ENCODE results near the gene RHBDF1. TPM values are rescaled to one million over a fixed set of nuclear protein-coding genes. Genes with fewer than 3 reads are reported as not detected.
A peak's percentile ranks its signal among the peaks of the same experiment; 100 is the strongest.

RHBDF1 gene
- total and polyA plus RNA-seq, 3 experiments from 2014 or later, result 0.53 to 0.59 TPM; not detected in 1

- H3K36me3 Mint-ChIP-seq, result peaks cover 0 to 42% (median 4%) of the 10 kb centered on the region in 3 donors
- H3K4me1 Mint-ChIP-seq, result peaks cover 3 to 11% (median 6%) of the 10 kb centered on the region in 3 donors
- H3K36me3 ChIP-seq (ENCODE audit: insufficient read depth, low read length), result peaks cover 4% of the 10 kb centered on the region
- no peak for DNase-seq
- H3K9me3 ChIP-seq (ENCODE audit: low read length), result no peaks in the 10 kb centered on the region
- POLR2A ChIA-PET, result no interaction called here
- H3K9me3 Mint-ChIP-seq, result no peaks in the 10 kb centered on the region
- no peaks in the 10 kb centered on the region for H3K4me1 ChIP-seq (ENCODE audit: insufficient read depth, low read length)
- no peaks in the 10 kb centered on the region for H3K27me3 Mint-ChIP-seq
- CTCF ChIA-PET, result no interaction called here
- no peak overlapping the region for H3K4me3 Mint-ChIP-seq
- no peak overlapping the region for H3K4me3 ChIP-seq (ENCODE audit: low read length)
- no peaks in the 10 kb centered on the region for H3K27me3 ChIP-seq (ENCODE audit: insufficient read depth, low read length, poor library complexity, severe bottlenecking)
- H3K27ac Mint-ChIP-seq, result no peak overlapping the region
- no peak overlapping the region for H3K27ac ChIP-seq (ENCODE audit: low read depth, low read length)
These were observed 29.2 kb upstream of the RHBDF1 start for GRCh38 chr16:101586-101985.

- Histone ChIP-seq H3K27ac (ENCODE audit: low read depth, low read length) (no peak overlapping the region), H3K27me3 (ENCODE audit: insufficient read depth, low read length, poor library complexity, severe bottlenecking) (no peaks in the 10 kb centered on the region), H3K36me3 (ENCODE audit: insufficient read depth, low read length) (peaks cover 4% of the 10 kb centered on the region), H3K4me1 (ENCODE audit: insufficient read depth, low read length) (no peaks in the 10 kb centered on the region), H3K4me3 (ENCODE audit: low read length) (no peak overlapping the region), H3K9me3 (ENCODE audit: low read length) (no peaks in the 10 kb centered on the region)
- no peaks in the 10 kb centered on the region for H3K27me3 Mint-ChIP-seq
- CTCF ChIA-PET, result interaction anchor here (0.9 kb wide), 1 partner anchor 35 kb away, joined by 3 read pairs; no protein-coding TSS in a partner anchor
- peaks cover 3 to 11% (median 7%) of the 10 kb centered on the region in 3 donors for H3K4me1 Mint-ChIP-seq
- H3K9me3 Mint-ChIP-seq, result no peaks in the 10 kb centered on the region
- DNase-seq, result no peak
- H3K36me3 Mint-ChIP-seq, result peaks cover 0 to 41% (median 4%) of the 10 kb centered on the region in 3 donors
- no peak overlapping the region for H3K4me3 Mint-ChIP-seq
- POLR2A ChIA-PET, result no interaction called here
- H3K27ac Mint-ChIP-seq, result no peak overlapping the region
These were observed 28.6 kb upstream of the RHBDF1 start for GRCh38 chr16:100989-101388.

GRCh38 chr16:97822-98221, 25.4 kb upstream of the RHBDF1 start:
- Mint-ChIP-seq H3K9me3 (no peaks in the 10 kb centered on the region), H3K36me3 (peaks cover 0 to 36% (median 3%) of the 10 kb centered on the region in 3 donors), H3K27me3 (peaks cover 0 to 4% of the 10 kb centered on the region in 2 donors), H3K4me3 (no peak overlapping the region), H3K27ac (peak overlapping the region in 1 of 8 donors; percentile 45), H3K4me1 (peaks cover 3 to 11% (median 7%) of the 10 kb centered on the region in 3 donors)
- no peak for DNase-seq
- Histone ChIP-seq H3K4me1 (ENCODE audit: insufficient read depth, low read length) (no peaks in the 10 kb centered on the region), H3K9me3 (ENCODE audit: low read length) (no peaks in the 10 kb centered on the region), H3K27me3 (ENCODE audit: insufficient read depth, low read length, poor library complexity, severe bottlenecking) (no peaks in the 10 kb centered on the region), H3K4me3 (ENCODE audit: low read length) (no peak overlapping the region), H3K36me3 (ENCODE audit: insufficient read depth, low read length) (no peaks in the 10 kb centered on the region), H3K27ac (ENCODE audit: low read depth, low read length) (no peak overlapping the region)
- POLR2A ChIA-PET, result no interaction called here
- CTCF ChIA-PET, result interaction anchor here (0.7 to 9.1 kb wide), 14 partner anchors 9 to 265 kb away, joined by 3 to 201 read pairs (median 8); partner anchors contain the start of genes MPG, POLR3K and RHBDF1

- Histone ChIP-seq H3K4me3 (ENCODE audit: low read length) (no peak overlapping the region), H3K4me1 (ENCODE audit: insufficient read depth, low read length) (no peaks in the 10 kb centered on the region), H3K36me3 (ENCODE audit: insufficient read depth, low read length) (no peaks in the 10 kb centered on the region), H3K27me3 (ENCODE audit: insufficient read depth, low read length, poor library complexity, severe bottlenecking) (no peaks in the 10 kb centered on the region), H3K9me3 (ENCODE audit: low read length) (no peaks in the 10 kb centered on the region), H3K27ac (ENCODE audit: low read depth, low read length) (no peak overlapping the region)
- Mint-ChIP-seq H3K36me3 (peaks cover 0 to 31% (median 0%) of the 10 kb centered on the region in 3 donors), H3K27ac (peak overlapping the region in 2 of 8 donors; percentile 7 to 43), H3K4me1 (peaks cover 3 to 11% (median 7%) of the 10 kb centered on the region in 3 donors), H3K27me3 (peaks cover 0 to 4% of the 10 kb centered on the region in 2 donors), H3K4me3 (no peak overlapping the region), H3K9me3 (no peaks in the 10 kb centered on the region)
- POLR2A ChIA-PET, result interaction anchor here (0.6 to 1.2 kb wide), 4 partner anchors 20 to 855 kb away, joined by 3 to 5 read pairs (median 4); no protein-coding TSS in a partner anchor
- CTCF ChIA-PET, result interaction anchor here (0.6 to 9.1 kb wide), 21 partner anchors 10 to 332 kb away, joined by 3 to 201 read pairs (median 5); partner anchors contain the start of genes MPG, POLR3K and RHBDF1
- DNase-seq, result peak; percentile 85 to 91 (median 87)
These were observed 24.5 kb upstream of the RHBDF1 start for GRCh38 chr16:96935-97381.

- peaks cover 3 to 11% (median 7%) of the 10 kb centered on the region in 3 donors for H3K4me1 Mint-ChIP-seq
- DNase-seq, result no peak
- Histone ChIP-seq H3K27me3 (ENCODE audit: insufficient read depth, low read length, poor library complexity, severe bottlenecking) (no peaks in the 10 kb centered on the region), H3K9me3 (ENCODE audit: low read length) (no peaks in the 10 kb centered on the region), H3K4me3 (ENCODE audit: low read length) (no peak overlapping the region), H3K36me3 (ENCODE audit: insufficient read depth, low read length) (no peaks in the 10 kb centered on the region), H3K4me1 (ENCODE audit: insufficient read depth, low read length) (no peaks in the 10 kb centered on the region), H3K27ac (ENCODE audit: low read depth, low read length) (no peak overlapping the region)
- POLR2A ChIA-PET, result no interaction called here
- CTCF ChIA-PET, result interaction anchor here (1.4 to 9.1 kb wide), 5 partner anchors 12 to 268 kb away, joined by 3 to 201 read pairs (median 53); partner anchors contain the start of genes MPG and RHBDF1
- H3K36me3 Mint-ChIP-seq, result peaks cover 0 to 32% (median 2%) of the 10 kb centered on the region in 3 donors
- no peaks in the 10 kb centered on the region for H3K9me3 Mint-ChIP-seq
- H3K4me3 Mint-ChIP-seq, result no peak overlapping the region
- H3K27ac Mint-ChIP-seq, result peak overlapping the region in 1 of 8 donors; percentile 52
- H3K27me3 Mint-ChIP-seq, result peaks cover 0 to 4% of the 10 kb centered on the region in 2 donors
These were observed 22.5 kb upstream of the RHBDF1 start for GRCh38 chr16:94918-95265.

GRCh38 chr16:92431-93339, 20.3 kb upstream of the RHBDF1 start:
- H3K4me3 ChIP-seq (ENCODE audit: low read length), result no peak overlapping the region
- DNase-seq, result no peak

GRCh38 chr16:91484-91883, 19.1 kb upstream of the RHBDF1 start:
- Mint-ChIP-seq H3K4me3 (no peak overlapping the region), H3K27me3 (peaks cover 0 to 4% of the 10 kb centered on the region in 2 donors), H3K9me3 (no peaks in the 10 kb centered on the region), H3K27ac (peak overlapping the region in 3 of 8 donors; percentile 23 to 43 (median 42)), H3K36me3 (peaks cover 0 to 43% (median 2%) of the 10 kb centered on the region in 3 donors), H3K4me1 (no peaks in the 10 kb centered on the region)
- Histone ChIP-seq H3K36me3 (ENCODE audit: insufficient read depth, low read length) (no peaks in the 10 kb centered on the region), H3K27ac (ENCODE audit: low read depth, low read length) (no peak overlapping the region), H3K4me3 (ENCODE audit: low read length) (no peak overlapping the region), H3K4me1 (ENCODE audit: insufficient read depth, low read length) (no peaks in the 10 kb centered on the region), H3K9me3 (ENCODE audit: low read length) (no peaks in the 10 kb centered on the region), H3K27me3 (ENCODE audit: insufficient read depth, low read length, poor library complexity, severe bottlenecking) (no peaks in the 10 kb centered on the region)
- POLR2A ChIA-PET, result interaction anchor here (1.2 kb wide), 1 partner anchor 19 kb away, joined by 3 read pairs; the partner anchor contains the start of gene RHBDF1
- CTCF ChIA-PET, result interaction anchor here (9.1 kb wide), 1 partner anchor 28 kb away, joined by 201 read pairs; no protein-coding TSS in a partner anchor
- no peak for DNase-seq

More at GRCh38 chr16:92431-93339, 20.3 kb upstream of the RHBDF1 start:
- H3K9me3 ChIP-seq (ENCODE audit: low read length), result no peaks in the 10 kb centered on the region
- ChIA-PET POLR2A (no interaction called here), CTCF (interaction anchor here (0.7 to 9.1 kb wide), 2 partner anchors 29 to 39 kb away, joined by 3 to 201 read pairs; partner anchors contain the start of genes POLR3K and SNRNP25)
- H3K27ac ChIP-seq (ENCODE audit: low read depth, low read length), result no peak overlapping the region
- H3K9me3 Mint-ChIP-seq, result no peaks in the 10 kb centered on the region
- peaks cover 0 to 4% of the 10 kb centered on the region in 2 donors for H3K27me3 Mint-ChIP-seq
- H3K27ac Mint-ChIP-seq, result peak overlapping the region in 3 of 8 donors; percentile 26 to 85 (median 38)
- peaks cover 0 to 38% (median 2%) of the 10 kb centered on the region in 3 donors for H3K36me3 Mint-ChIP-seq
- no peaks in the 10 kb centered on the region for H3K4me1 ChIP-seq (ENCODE audit: insufficient read depth, low read length)
- H3K4me3 Mint-ChIP-seq, result no peak overlapping the region
- peaks cover 3 to 9% (median 7%) of the 10 kb centered on the region in 3 donors for H3K4me1 Mint-ChIP-seq
- H3K27me3 ChIP-seq (ENCODE audit: insufficient read depth, low read length, poor library complexity, severe bottlenecking), result no peaks in the 10 kb centered on the region
- no peaks in the 10 kb centered on the region for H3K36me3 ChIP-seq (ENCODE audit: insufficient read depth, low read length)

Data from CD8-positive, alpha-beta memory T cell (primary cell).